Liver (tissue), 3 donors: ENCODE results near the gene LHFPL6.

Experiments
- FOXA1 ChIP-seq: IDR thresholded peaks from 2 replicates; pipeline ENCODE4 v1.6.1; 2016; ENCODE audit warnings: antibody characterized with exemption
- HNF4G ChIP-seq: IDR thresholded peaks from 2 replicates; pipeline ENCODE4 v1.6.1; 2016; ENCODE audit warnings: antibody characterized with exemption
- JUND ChIP-seq, 2 donors: IDR thresholded peaks; 2 replicates each; pipeline ENCODE4 v1.6.1; 2016; ENCODE audit warnings: antibody characterized with exemption in 2 of 2
- TAF1 ChIP-seq: conservative IDR thresholded peaks from 2 replicates; pipeline ENCODE4 v1.6.1; 2016; ENCODE audit warnings: antibody characterized with exemption, mild to moderate bottlenecking
- TF ChIP-seq, protein P1 (sequence below): fragments of 150-350 bp; IDR thresholded peaks from 2 replicates; pipeline ENCODE4 v1.5.1; 2017; ENCODE audit warnings: improper control_type of control experiment, low read depth, low read length; ENCODE audit not compliant: missing input control
- TF ChIP-seq, protein P2 (sequence below): IDR thresholded peaks from 2 replicates; pipeline ENCODE4 v1.6.1; 2016; ENCODE audit warnings: antibody characterized with exemption, mild to moderate bottlenecking
- donor health status: healthy.
- donor health status: healthy.

DNA sequence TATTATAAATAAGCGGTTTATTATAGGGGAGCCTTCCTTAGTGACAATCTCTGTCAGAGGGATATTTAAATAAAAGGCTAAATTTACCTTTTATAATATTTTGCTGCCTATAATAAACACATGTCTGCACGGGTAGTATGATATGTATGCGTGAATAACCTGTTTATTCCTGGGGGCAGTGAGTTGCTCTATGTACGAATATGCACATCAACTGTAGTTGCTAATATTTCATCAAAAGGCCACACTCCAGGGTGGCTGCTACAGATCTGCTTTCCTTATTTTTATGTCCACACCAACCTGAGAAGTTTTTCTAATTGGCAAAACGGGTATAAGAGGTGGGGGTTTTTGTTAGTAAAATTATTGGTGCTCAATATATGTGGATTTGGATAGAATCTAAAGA lies 192.0 kb downstream of the LHFPL6 start:
- TF ChIP-seq, protein P1, sequence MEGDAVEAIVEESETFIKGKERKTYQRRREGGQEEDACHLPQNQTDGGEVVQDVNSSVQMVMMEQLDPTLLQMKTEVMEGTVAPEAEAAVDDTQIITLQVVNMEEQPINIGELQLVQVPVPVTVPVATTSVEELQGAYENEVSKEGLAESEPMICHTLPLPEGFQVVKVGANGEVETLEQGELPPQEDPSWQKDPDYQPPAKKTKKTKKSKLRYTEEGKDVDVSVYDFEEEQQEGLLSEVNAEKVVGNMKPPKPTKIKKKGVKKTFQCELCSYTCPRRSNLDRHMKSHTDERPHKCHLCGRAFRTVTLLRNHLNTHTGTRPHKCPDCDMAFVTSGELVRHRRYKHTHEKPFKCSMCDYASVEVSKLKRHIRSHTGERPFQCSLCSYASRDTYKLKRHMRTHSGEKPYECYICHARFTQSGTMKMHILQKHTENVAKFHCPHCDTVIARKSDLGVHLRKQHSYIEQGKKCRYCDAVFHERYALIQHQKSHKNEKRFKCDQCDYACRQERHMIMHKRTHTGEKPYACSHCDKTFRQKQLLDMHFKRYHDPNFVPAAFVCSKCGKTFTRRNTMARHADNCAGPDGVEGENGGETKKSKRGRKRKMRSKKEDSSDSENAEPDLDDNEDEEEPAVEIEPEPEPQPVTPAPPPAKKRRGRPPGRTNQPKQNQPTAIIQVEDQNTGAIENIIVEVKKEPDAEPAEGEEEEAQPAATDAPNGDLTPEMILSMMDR, result no peak
- no peak for TF ChIP-seq HNF4G
- TF ChIP-seq JUND (IDR thresholded peaks at IDR 0.05), result no peak
- no peak for TF ChIP-seq TAF1
- TF ChIP-seq FOXA1, result no peak
- TF ChIP-seq, protein P2, sequence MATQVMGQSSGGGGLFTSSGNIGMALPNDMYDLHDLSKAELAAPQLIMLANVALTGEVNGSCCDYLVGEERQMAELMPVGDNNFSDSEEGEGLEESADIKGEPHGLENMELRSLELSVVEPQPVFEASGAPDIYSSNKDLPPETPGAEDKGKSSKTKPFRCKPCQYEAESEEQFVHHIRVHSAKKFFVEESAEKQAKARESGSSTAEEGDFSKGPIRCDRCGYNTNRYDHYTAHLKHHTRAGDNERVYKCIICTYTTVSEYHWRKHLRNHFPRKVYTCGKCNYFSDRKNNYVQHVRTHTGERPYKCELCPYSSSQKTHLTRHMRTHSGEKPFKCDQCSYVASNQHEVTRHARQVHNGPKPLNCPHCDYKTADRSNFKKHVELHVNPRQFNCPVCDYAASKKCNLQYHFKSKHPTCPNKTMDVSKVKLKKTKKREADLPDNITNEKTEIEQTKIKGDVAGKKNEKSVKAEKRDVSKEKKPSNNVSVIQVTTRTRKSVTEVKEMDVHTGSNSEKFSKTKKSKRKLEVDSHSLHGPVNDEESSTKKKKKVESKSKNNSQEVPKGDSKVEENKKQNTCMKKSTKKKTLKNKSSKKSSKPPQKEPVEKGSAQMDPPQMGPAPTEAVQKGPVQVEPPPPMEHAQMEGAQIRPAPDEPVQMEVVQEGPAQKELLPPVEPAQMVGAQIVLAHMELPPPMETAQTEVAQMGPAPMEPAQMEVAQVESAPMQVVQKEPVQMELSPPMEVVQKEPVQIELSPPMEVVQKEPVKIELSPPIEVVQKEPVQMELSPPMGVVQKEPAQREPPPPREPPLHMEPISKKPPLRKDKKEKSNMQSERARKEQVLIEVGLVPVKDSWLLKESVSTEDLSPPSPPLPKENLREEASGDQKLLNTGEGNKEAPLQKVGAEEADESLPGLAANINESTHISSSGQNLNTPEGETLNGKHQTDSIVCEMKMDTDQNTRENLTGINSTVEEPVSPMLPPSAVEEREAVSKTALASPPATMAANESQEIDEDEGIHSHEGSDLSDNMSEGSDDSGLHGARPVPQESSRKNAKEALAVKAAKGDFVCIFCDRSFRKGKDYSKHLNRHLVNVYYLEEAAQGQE, result no peak
